ENCODE measurements around the gene ARHGEF2. TPM values are rescaled to one million over a fixed set of nuclear protein-coding genes. Genes with fewer than 3 reads are reported as not detected.
A peak's percentile ranks its signal among the peaks of the same experiment; 100 is the strongest.

ARHGEF2 gene
- total RNA-seq, 8 experiments from 2014 or later, result 44.9 to 112 (median 73.5) TPM

- no peak for ATAC-seq (replicated peaks in 6 of 8)
- WGBS, 10 experiments, result 87 to 100% (median 98%) methylated on average over 1 to 9 of the region's 18 CpGs; no CpG with 5 or more reads in 2 of the 10 experiments
- H3K4me3 ChIP-seq, result no peak overlapping the region
- no peak overlapping the region for H3K27ac ChIP-seq
- H3K4me1 ChIP-seq (replicated peaks in 1 of 2), result peaks cover 9 to 12% of the 10 kb centered on the region in 2 donors
- in situ Hi-C loops (cut with MboI; ENCODE audit: low pct_unique_long_range_greater_than_20kb in 2 of 9, low sequenced_read_pairs in 9 of 9, unreplicated experiment in 9 of 9), result no loop called here
Measured at GRCh38 chr1:155962599-155963211, 15.6 kb downstream of the ARHGEF2 start.

- no peak overlapping the region for H3K27ac ChIP-seq
- H3K4me1 ChIP-seq (replicated peaks in 1 of 2), result peaks cover 1 to 5% of the 10 kb centered on the region in 2 donors
- in situ Hi-C loops (cut with MboI; ENCODE audit: low pct_unique_long_range_greater_than_20kb in 2 of 9, low sequenced_read_pairs in 9 of 9, unreplicated experiment in 9 of 9), result no loop called here
- 0 to 87% (median 81%) methylated on average over 2 to 5 of the region's 14 CpGs; no CpG with 5 or more reads in 5 of the 10 experiments for WGBS, 10 experiments
- H3K4me3 ChIP-seq, result no peak overlapping the region
- ATAC-seq (replicated peaks in 6 of 8), result peak; percentile 42 to 99 (median 54)
Measured at GRCh38 chr1:155961937-155962336, 16.4 kb downstream of the ARHGEF2 start.

GRCh38 chr1:155960081-155960745, 18.1 kb downstream of the ARHGEF2 start:
- 50 to 100% (median 98%) methylated on average over 1 to 3 of the region's 3 CpGs; no CpG with 5 or more reads in 3 of the 10 experiments for WGBS, 10 experiments
- H3K4me3 ChIP-seq, result no peak overlapping the region
- peak in 1 of 8 experiments; percentile 9 for ATAC-seq (replicated peaks in 6 of 8)
- H3K27ac ChIP-seq, result no peak overlapping the region
- in situ Hi-C loops (cut with MboI; ENCODE audit: low pct_unique_long_range_greater_than_20kb in 2 of 9, low sequenced_read_pairs in 9 of 9, unreplicated experiment in 9 of 9), result no loop called here
- H3K4me1 ChIP-seq (replicated peaks in 1 of 2), result no peaks in the 10 kb centered on the region

GRCh38 chr1:155957411-155957915, 20.9 kb downstream of the ARHGEF2 start:
- in situ Hi-C loops (cut with MboI; ENCODE audit: low pct_unique_long_range_greater_than_20kb in 2 of 9, low sequenced_read_pairs in 9 of 9, unreplicated experiment in 9 of 9), result no loop called here
- Histone ChIP-seq H3K4me3 (no peak overlapping the region), H3K27ac (no peak overlapping the region), H3K4me1 (replicated peaks in 1 of 2) (no peaks in the 10 kb centered on the region)
- ATAC-seq (replicated peaks in 6 of 8), result no peak
- WGBS, 10 experiments, result 91 to 100% (median 100%) methylated on average over 3 to 8 of the region's 12 CpGs; no CpG with 5 or more reads in 4 of the 10 experiments

- in situ Hi-C loops (cut with MboI; ENCODE audit: low pct_unique_long_range_greater_than_20kb in 2 of 9, low sequenced_read_pairs in 9 of 9, unreplicated experiment in 9 of 9), result no loop called here
- ATAC-seq (replicated peaks in 6 of 8), result no peak
- Histone ChIP-seq H3K27ac (no peak overlapping the region), H3K4me1 (replicated peaks in 1 of 2) (no peaks in the 10 kb centered on the region), H3K4me3 (no peak overlapping the region)
- WGBS, 10 experiments, result 90 to 100% (median 95%) methylated on average over 2 to 3 of the region's 3 CpGs; no CpG with 5 or more reads in 4 of the 10 experiments
Measured at GRCh38 chr1:155954645-155955044, 23.7 kb downstream of the ARHGEF2 start.

- WGBS, 10 experiments, result 85 to 100% (median 100%) methylated on average over 1 to 11 of the region's 13 CpGs; no CpG with 5 or more reads in 5 of the 10 experiments
- H3K27ac ChIP-seq, result no peak overlapping the region
- no peaks in the 10 kb centered on the region for H3K4me1 ChIP-seq (replicated peaks in 1 of 2)
- in situ Hi-C loops (cut with MboI; ENCODE audit: low pct_unique_long_range_greater_than_20kb in 2 of 9, low sequenced_read_pairs in 9 of 9, unreplicated experiment in 9 of 9), result no loop called here
- H3K4me3 ChIP-seq, result no peak overlapping the region
- ATAC-seq (replicated peaks in 6 of 8), result peak in 1 of 8 experiments; percentile 16
Measured at GRCh38 chr1:155952505-155952890, 25.8 kb downstream of the ARHGEF2 start.

GRCh38 chr1:155951753-155952504, 26.4 kb downstream of the ARHGEF2 start:
- Histone ChIP-seq H3K4me3 (no peak overlapping the region), H3K27ac (no peak overlapping the region), H3K4me1 (replicated peaks in 1 of 2) (no peaks in the 10 kb centered on the region)
- in situ Hi-C loops (cut with MboI; ENCODE audit: low pct_unique_long_range_greater_than_20kb in 2 of 9, low sequenced_read_pairs in 9 of 9, unreplicated experiment in 9 of 9), result no loop called here
- no peak for ATAC-seq (replicated peaks in 6 of 8)
- 40 to 100% (median 86%) methylated on average over 1 to 4 of the region's 6 CpGs; no CpG with 5 or more reads in 3 of the 10 experiments for WGBS, 10 experiments

- peak in 4 of 8 experiments; percentile 16 to 33 (median 24) for ATAC-seq (replicated peaks in 6 of 8)
- in situ Hi-C loops (cut with MboI; ENCODE audit: low pct_unique_long_range_greater_than_20kb in 2 of 9, low sequenced_read_pairs in 9 of 9, unreplicated experiment in 9 of 9), result no loop called here
Measured at GRCh38 chr1:155950829-155951228, 27.5 kb downstream of the ARHGEF2 start.

GRCh38 chr1:155947741-155948140, 30.6 kb downstream of the ARHGEF2 start:
- 100% methylated on average over 1 to 2 of the region's 8 CpGs; no CpG with 5 or more reads in 6 of the 10 experiments for WGBS, 10 experiments
- no peak overlapping the region for H3K27ac ChIP-seq
- no peak for ATAC-seq (replicated peaks in 6 of 8)
- peaks cover 0 to 5% of the 10 kb centered on the region in 2 donors for H3K4me1 ChIP-seq (replicated peaks in 1 of 2)
- in situ Hi-C loops (cut with MboI; ENCODE audit: low pct_unique_long_range_greater_than_20kb in 2 of 9, low sequenced_read_pairs in 9 of 9, unreplicated experiment in 9 of 9), result no loop called here
- H3K4me3 ChIP-seq, result no peak overlapping the region

More at GRCh38 chr1:155950829-155951228, 27.5 kb downstream of the ARHGEF2 start:
- Histone ChIP-seq H3K27ac (no peak overlapping the region), H3K4me1 (replicated peaks in 1 of 2) (no peaks in the 10 kb centered on the region), H3K4me3 (no peak overlapping the region)
- WGBS, 10 experiments, result 90 to 100% (median 97%) methylated on average over 1 to 10 of the region's 27 CpGs; no CpG with 5 or more reads in 6 of the 10 experiments

- peaks cover 0 to 5% of the 10 kb centered on the region in 2 donors for H3K4me1 ChIP-seq (replicated peaks in 1 of 2)
- H3K27ac ChIP-seq, result no peak overlapping the region
- WGBS, 10 experiments, result 39 to 100% (median 80%) methylated on average over 1 to 3 of the region's 4 CpGs; no CpG with 5 or more reads in 5 of the 10 experiments
- ATAC-seq (replicated peaks in 6 of 8), result no peak
- in situ Hi-C loops (cut with MboI; ENCODE audit: low pct_unique_long_range_greater_than_20kb in 2 of 9, low sequenced_read_pairs in 9 of 9, unreplicated experiment in 9 of 9), result no loop called here
- no peak overlapping the region for H3K4me3 ChIP-seq
Measured at GRCh38 chr1:155947292-155947691, 31.1 kb downstream of the ARHGEF2 start.

GRCh38 chr1:155946633-155947219, 31.6 kb downstream of the ARHGEF2 start:
- Histone ChIP-seq H3K4me1 (replicated peaks in 1 of 2) (peaks cover 0 to 5% of the 10 kb centered on the region in 2 donors), H3K27ac (no peak overlapping the region), H3K4me3 (no peak overlapping the region)
- no peak for ATAC-seq (replicated peaks in 6 of 8)
- in situ Hi-C loops (cut with MboI; ENCODE audit: low pct_unique_long_range_greater_than_20kb in 2 of 9, low sequenced_read_pairs in 9 of 9, unreplicated experiment in 9 of 9), result no loop called here
- 89 to 100% (median 96%) methylated on average over 1 to 8 of the region's 8 CpGs; no CpG with 5 or more reads in 2 of the 10 experiments for WGBS, 10 experiments

- Histone ChIP-seq H3K4me1 (replicated peaks in 1 of 2) (peaks cover 14 to 20% of the 10 kb centered on the region in 2 donors), H3K27ac (no peak overlapping the region), H3K4me3 (no peak overlapping the region)
- 40 to 86% (median 69%) methylated on average over 1 to 4 of the region's 6 CpGs; no CpG with 5 or more reads in 6 of the 10 experiments for WGBS, 10 experiments
- peak in 1 of 8 experiments; percentile 21 for ATAC-seq (replicated peaks in 6 of 8)
- in situ Hi-C loops (cut with MboI; ENCODE audit: low pct_unique_long_range_greater_than_20kb in 2 of 9, low sequenced_read_pairs in 9 of 9, unreplicated experiment in 9 of 9), result no loop called here
Measured at GRCh38 chr1:155944444-155944799, 33.9 kb downstream of the ARHGEF2 start.

All from motor neuron (in vitro differentiated cells).